H1 (cell line): ENCODE measurements around the gene SIPA1L3. TPM values are rescaled to one million over a fixed set of nuclear protein-coding genes. Genes with fewer than 3 reads are reported as not detected.

Experiments used
- MAX ChIP-seq: IDR thresholded peaks from 2 replicates; pipeline ENCODE4 v1.6.1; 2012; ENCODE audit warnings: inconsistent platforms
- polyA plus RNA-seq, 7 experiments: library from polyadenylated mRNA; depleted of rRNA in 3 of 7; stranded (reverse) in 5 of 7; unstranded in 2 of 7; fragments of >200 nt in 5 of 7; fragments of 200-250 nt in 2 of 7; gene quantifications; 1 replicate in 5 of 7; 2 replicates in 1 of 7; 4 replicates in 1 of 7; pipeline versions ENCODE4 v1.2.1 to v1.2.3, GENCODE V29; 2011 to 2013; ENCODE audit warnings: missing spikeins in 2 of 7, mixed read lengths in 2 of 7
- total RNA-seq: library from RNA; stranded (reverse); fragmentation: NEBNext Ultra II Directional; extraction: Animal tissue kit (Norgen Biotek cat#: 25700); gene quantifications from 2 replicates; pipeline ENCODE4 v1.2.1, GENCODE V29; 2021

Gene SIPA1L3
- total and polyA plus RNA-seq, 2 of the 8 experiments (the other 6 are each of a cell fraction or from before 2014, with no cell fraction given): 15.0 to 54.9 TPM

- TF ChIP-seq MAX: no peak
These were observed 37.2 kb upstream of the SIPA1L3 start (continued) for GRCh38 chr19:37869766-37870340.
